HEK293 (cell line): ENCODE measurements around the gene SERTAD3.
A peak's percentile ranks its signal among the peaks of the same experiment; 100 is the strongest.

Experiments used
- OSR2 ChIP-seq: fragments of 450-650 bp; formaldehyde crosslinking; IDR thresholded peaks from 2 replicates; pipeline ENCODE4 v1.5.1; 2016; ENCODE audit warnings: missing biosample characterization, missing genetic modification characterization
- PBX3 ChIP-seq: sonication (generic); formaldehyde crosslinking; IDR thresholded peaks from 2 replicates; pipeline ENCODE4 v1.8.1; 2022; ENCODE audit warnings: mild to moderate bottlenecking, moderate library complexity, missing genetic modification reagents
- PRDM10 ChIP-seq: fragments of 450-650 bp; formaldehyde crosslinking; IDR thresholded peaks from 2 replicates; pipeline ENCODE4 v1.5.1; 2016; ENCODE audit warnings: missing biosample characterization, missing genetic modification characterization
- PRDM6 ChIP-seq: fragments of 450-650 bp; formaldehyde crosslinking; IDR thresholded peaks from 2 replicates; pipeline ENCODE4 v1.5.1; 2017; ENCODE audit warnings: missing biosample characterization, missing genetic modification characterization
- SCRT2 ChIP-seq: fragments of 450-650 bp; formaldehyde crosslinking; IDR thresholded peaks from 2 replicates; pipeline ENCODE4 v1.5.1; 2016; ENCODE audit warnings: missing biosample characterization, missing genetic modification characterization
- SP7 ChIP-seq: fragments of 450-650 bp; formaldehyde crosslinking; IDR thresholded peaks from 2 replicates; pipeline ENCODE4 v1.5.1; 2016; ENCODE audit warnings: missing biosample characterization, missing genetic modification characterization
- TRIM28 ChIP-seq: IDR thresholded peaks from 2 replicates; pipeline ENCODE4 v1.6.1; 2011; ENCODE audit warnings: low read length, control low read depth, borderline replicate concordance
- ZBTB44 ChIP-seq: fragments of 450-650 bp; IDR thresholded peaks from 2 replicates; pipeline ENCODE4 v1.5.1; 2018; ENCODE audit warnings: missing biosample characterization, mild to moderate bottlenecking, missing genetic modification characterization
- ZBTB48 ChIP-seq: fragments of 450-650 bp; formaldehyde crosslinking; IDR thresholded peaks from 2 replicates; pipeline ENCODE4 v1.5.1; 2016; ENCODE audit warnings: missing biosample characterization, missing genetic modification characterization
- ZBTB8A ChIP-seq: fragments of 450-650 bp; formaldehyde crosslinking; IDR thresholded peaks from 2 replicates; pipeline ENCODE4 v1.5.1; 2016; ENCODE audit warnings: missing biosample characterization, missing genetic modification characterization
- ZNF112 ChIP-seq: fragments of 450-650 bp; formaldehyde crosslinking; IDR thresholded peaks from 2 replicates; pipeline ENCODE4 v1.5.0; 2017; ENCODE audit warnings: missing biosample characterization, missing genetic modification characterization
- ZNF155 ChIP-seq: fragments of 450-650 bp; formaldehyde crosslinking; IDR thresholded peaks from 2 replicates; pipeline ENCODE4 v1.5.1; 2016; ENCODE audit warnings: missing biosample characterization, missing genetic modification characterization
- ZNF19 ChIP-seq: fragments of 450-650 bp; formaldehyde crosslinking; IDR thresholded peaks from 2 replicates; pipeline ENCODE4; 2016; ENCODE audit warnings: missing biosample characterization, missing genetic modification characterization, low read depth
- ZNF2 ChIP-seq: fragments of 450-650 bp; formaldehyde crosslinking; IDR thresholded peaks from 2 replicates; pipeline ENCODE4 v1.5.1; 2016; ENCODE audit warnings: missing biosample characterization, missing genetic modification characterization
- ZNF239 ChIP-seq: fragments of 450-650 bp; formaldehyde crosslinking; IDR thresholded peaks from 2 replicates; pipeline ENCODE4 v1.5.1; 2016; ENCODE audit warnings: missing biosample characterization, missing genetic modification characterization
- ZNF324 ChIP-seq: fragments of 450-650 bp; formaldehyde crosslinking; IDR thresholded peaks from 2 replicates; pipeline ENCODE4 v1.5.1; 2016; ENCODE audit warnings: missing biosample characterization, missing genetic modification characterization
- ZNF335 ChIP-seq: fragments of 450-650 bp; formaldehyde crosslinking; conservative IDR thresholded peaks from 2 replicates; pipeline ENCODE4 v1.5.1; 2016; ENCODE audit warnings: missing biosample characterization, missing genetic modification characterization
- ZNF518A ChIP-seq: fragments of 450-650 bp; formaldehyde crosslinking; conservative IDR thresholded peaks from 2 replicates; pipeline ENCODE4 v1.5.1; 2016; ENCODE audit warnings: low read depth, missing biosample characterization, missing genetic modification characterization
- ZNF626 ChIP-seq: fragments of 450-650 bp; sonication (Bioruptor Pico); formaldehyde crosslinking; IDR thresholded peaks from 2 replicates; pipeline ENCODE4 v1.5.1; 2018; ENCODE audit warnings: missing biosample characterization, missing genetic modification characterization, inconsistent platforms
- ZNF664 ChIP-seq: fragments of 450-650 bp; formaldehyde crosslinking; IDR thresholded peaks from 2 replicates; pipeline ENCODE4 v1.5.1; 2016; ENCODE audit warnings: missing biosample characterization, missing genetic modification characterization
- ZNF76 ChIP-seq: fragments of 450-650 bp; formaldehyde crosslinking; IDR thresholded peaks from 2 replicates; pipeline ENCODE4; 2016; ENCODE audit warnings: low read depth, missing biosample characterization, missing genetic modification characterization, borderline replicate concordance
- ZNF843 ChIP-seq: fragments of 450-650 bp; formaldehyde crosslinking; IDR thresholded peaks from 2 replicates; pipeline ENCODE4 v1.5.1; 2016; ENCODE audit warnings: missing biosample characterization, missing genetic modification characterization
- ZSCAN16 ChIP-seq: fragments of 450-650 bp; formaldehyde crosslinking; IDR thresholded peaks from 2 replicates; pipeline ENCODE4 v1.5.1; 2016; ENCODE audit warnings: missing biosample characterization, missing genetic modification characterization
- ZSCAN18 ChIP-seq: fragments of 450-650 bp; formaldehyde crosslinking; IDR thresholded peaks from 2 replicates; pipeline ENCODE4 v1.5.1; 2016; ENCODE audit warnings: missing biosample characterization, missing genetic modification characterization

Gene SERTAD3

GRCh38 chr19:40433391-40434216 is 10.5 kb downstream of the SERTAD3 start (continued):
- peak; percentile 53 for TF ChIP-seq PRDM10 (tag by site-specific recombination)
- no peak; the same call in 1 of the 2 replicates for TF ChIP-seq ZNF518A (tag by site-specific recombination)
- no peak for TF ChIP-seq ZNF239 (tag by site-specific recombination)
- 0 out of 2 replicates have a peak, but pooled peaks have one; percentile 58 for TF ChIP-seq ZNF324 (tag by site-specific recombination)
- TF ChIP-seq SCRT2 (tag by site-specific recombination), result no peak
- TF ChIP-seq PBX3 (CRISPR knock-in tag), result no peak
- TF ChIP-seq ZSCAN18 (tag by site-specific recombination), result peak; percentile 54; the same call in 1 of the 2 replicates
- TF ChIP-seq ZBTB44 (tag by site-specific recombination), result peak; percentile 33; the same call in 1 of the 2 replicates
- TF ChIP-seq ZNF335 (tag by site-specific recombination), result peak; percentile 98
- TF ChIP-seq SP7, result peak; percentile 72; the same call in 1 of the 2 replicates
- TF ChIP-seq ZNF843 (tag by site-specific recombination), result peak; percentile 18; the same call in 1 of the 2 replicates
- no peak for TF ChIP-seq PRDM6 (tag by site-specific recombination)
- TF ChIP-seq TRIM28, result no peak
- peak; percentile 65 for TF ChIP-seq ZNF76 (tag by site-specific recombination)
- peak; percentile 15; the same call in 1 of the 2 replicates for TF ChIP-seq ZBTB8A
- TF ChIP-seq ZSCAN16 (tag by site-specific recombination), result no peak
- no peak for TF ChIP-seq ZNF155
- TF ChIP-seq OSR2 (tag by site-specific recombination), result 0 out of 2 replicates have a peak, but pooled peaks have one; percentile 16
- TF ChIP-seq ZNF112 (tag by site-specific recombination), result no peak
- no peak for TF ChIP-seq ZNF19 (tag by site-specific recombination)
- no peak for TF ChIP-seq ZNF626 (tag by site-specific recombination)
- TF ChIP-seq ZNF2 (tag by site-specific recombination), result peak; percentile 74; the same call in 1 of the 2 replicates
- no peak for TF ChIP-seq ZBTB48 (tag by site-specific recombination)
- TF ChIP-seq ZNF664 (tag by site-specific recombination), result no peak; the same call in 1 of the 2 replicates
